ENCODE results near the gene SDC1.

DNA sequence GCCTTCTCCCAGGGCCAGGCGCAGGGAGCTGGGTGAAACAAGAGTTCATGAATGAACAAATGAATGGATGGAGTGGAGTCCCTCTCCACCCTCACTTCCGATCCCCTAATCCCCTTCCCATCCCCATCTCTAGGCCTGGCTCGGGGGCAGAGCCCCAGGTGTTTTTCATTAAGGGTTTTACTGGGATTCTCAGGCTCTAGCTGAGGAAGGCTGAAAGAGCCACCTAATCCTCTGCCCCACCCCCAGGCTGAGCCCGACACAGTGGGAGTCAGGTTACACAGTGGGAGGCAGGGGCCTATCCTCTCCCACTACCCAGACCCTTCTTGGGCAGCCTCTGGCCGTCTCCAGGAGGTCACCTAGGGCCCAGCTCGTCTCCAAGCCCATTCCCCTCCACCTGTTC lies 36.1 kb downstream of the SDC1 start:
- no peak for TF ChIP-seq POLR2A (IDR thresholded peaks at IDR 0.05)
- TF ChIP-seq, protein P1, sequence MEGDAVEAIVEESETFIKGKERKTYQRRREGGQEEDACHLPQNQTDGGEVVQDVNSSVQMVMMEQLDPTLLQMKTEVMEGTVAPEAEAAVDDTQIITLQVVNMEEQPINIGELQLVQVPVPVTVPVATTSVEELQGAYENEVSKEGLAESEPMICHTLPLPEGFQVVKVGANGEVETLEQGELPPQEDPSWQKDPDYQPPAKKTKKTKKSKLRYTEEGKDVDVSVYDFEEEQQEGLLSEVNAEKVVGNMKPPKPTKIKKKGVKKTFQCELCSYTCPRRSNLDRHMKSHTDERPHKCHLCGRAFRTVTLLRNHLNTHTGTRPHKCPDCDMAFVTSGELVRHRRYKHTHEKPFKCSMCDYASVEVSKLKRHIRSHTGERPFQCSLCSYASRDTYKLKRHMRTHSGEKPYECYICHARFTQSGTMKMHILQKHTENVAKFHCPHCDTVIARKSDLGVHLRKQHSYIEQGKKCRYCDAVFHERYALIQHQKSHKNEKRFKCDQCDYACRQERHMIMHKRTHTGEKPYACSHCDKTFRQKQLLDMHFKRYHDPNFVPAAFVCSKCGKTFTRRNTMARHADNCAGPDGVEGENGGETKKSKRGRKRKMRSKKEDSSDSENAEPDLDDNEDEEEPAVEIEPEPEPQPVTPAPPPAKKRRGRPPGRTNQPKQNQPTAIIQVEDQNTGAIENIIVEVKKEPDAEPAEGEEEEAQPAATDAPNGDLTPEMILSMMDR (IDR thresholded peaks at IDR 0.05), result no peak
